HG03558 (cell line): Measurements from ENCODE around the gene FN1.

Experiments used
- ATAC-seq: cut with Tn5 transposase; IDR thresholded peaks from one replicate; pipeline ENCODE4 v1.9.1; 2021; ENCODE audit warnings: moderate number of reproducible peaks; ENCODE audit not compliant: unreplicated experiment; ENCODE audit errors: extremely low read depth

Gene FN1

DNA sequence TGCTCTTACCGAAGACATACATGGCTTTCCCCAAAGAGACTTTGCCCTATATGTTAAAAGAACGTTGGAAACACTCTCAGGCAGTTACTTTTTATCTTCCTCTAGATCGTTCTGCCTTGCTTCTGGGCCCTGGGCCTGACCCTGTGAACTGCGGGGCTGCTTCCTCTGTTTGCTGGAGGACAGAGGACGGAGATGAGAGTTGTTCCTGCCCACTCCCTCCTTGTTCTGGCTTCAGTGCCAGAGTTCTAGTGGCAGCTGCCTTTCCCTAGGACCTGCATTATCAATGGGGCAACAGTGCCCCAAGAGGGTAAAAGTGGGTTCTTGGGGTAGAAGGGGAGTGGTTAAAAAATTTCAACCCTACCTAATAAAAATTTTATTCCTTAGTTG is 6.5 kb upstream of the FN1 start:
- ATAC-seq, result no peak

DNA sequence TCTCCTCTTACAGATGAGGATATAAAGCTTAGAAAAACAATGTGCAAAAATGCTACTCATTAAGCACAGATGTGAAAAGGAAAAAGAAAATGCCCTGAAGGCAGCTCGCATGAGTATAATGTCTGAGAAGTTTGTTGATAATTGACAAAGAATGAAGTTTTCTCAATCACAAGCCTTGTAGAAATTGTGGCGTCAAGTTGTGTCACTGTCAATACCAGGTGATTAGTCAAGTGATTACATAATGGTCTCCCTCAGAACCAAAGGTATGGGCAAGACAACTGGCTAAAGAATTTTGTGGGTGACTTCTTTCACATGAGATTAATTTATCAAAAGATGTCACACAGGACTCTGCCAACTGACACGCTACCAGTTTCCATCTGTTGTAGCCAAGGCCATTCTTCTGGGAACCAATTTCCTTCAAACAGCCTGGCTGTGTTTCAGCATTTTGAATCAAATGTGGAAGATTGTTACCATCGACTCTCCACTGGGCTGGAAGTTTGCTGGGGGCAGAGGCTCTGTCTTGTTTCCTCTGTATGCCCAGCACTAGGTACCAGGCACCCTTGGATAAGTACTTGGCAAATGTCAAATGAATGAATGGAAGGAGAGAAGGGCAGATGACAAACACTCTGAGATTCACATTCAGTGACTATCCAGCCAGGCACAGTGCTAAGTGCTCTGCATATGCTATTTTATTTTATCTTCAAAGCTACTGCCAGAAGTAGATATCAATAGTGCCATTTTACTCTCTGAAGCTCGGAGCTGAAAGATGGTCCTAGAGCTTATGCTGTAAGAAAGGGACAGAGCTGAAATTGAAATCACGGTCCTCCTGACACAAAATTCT is 5.9 kb upstream of the FN1 start:
- ATAC-seq, result no peak

- no peak for ATAC-seq
These were observed 4.2 kb upstream of the FN1 start for GRCh38 chr2:215439980-215440512.

DNA sequence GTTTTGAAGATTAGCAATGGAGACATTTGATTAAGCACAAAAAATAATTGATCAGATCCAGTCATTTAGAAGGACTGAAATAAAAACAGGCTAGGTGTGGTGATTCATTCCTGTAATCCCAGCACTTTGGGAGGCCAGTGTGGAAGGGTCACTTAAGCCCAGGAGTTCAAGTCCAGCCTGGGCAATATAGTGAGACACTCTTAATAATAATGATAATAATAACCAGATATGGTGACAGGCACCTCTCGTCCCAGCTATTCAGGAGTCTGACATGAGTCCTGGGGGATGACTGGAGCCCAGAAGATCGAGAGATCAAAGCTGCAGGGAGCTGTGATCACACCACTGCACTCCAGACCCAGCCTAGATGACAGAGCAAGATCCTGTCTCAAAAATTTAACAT is 3.5 kb upstream of the FN1 start:
- ATAC-seq, result no peak

DNA sequence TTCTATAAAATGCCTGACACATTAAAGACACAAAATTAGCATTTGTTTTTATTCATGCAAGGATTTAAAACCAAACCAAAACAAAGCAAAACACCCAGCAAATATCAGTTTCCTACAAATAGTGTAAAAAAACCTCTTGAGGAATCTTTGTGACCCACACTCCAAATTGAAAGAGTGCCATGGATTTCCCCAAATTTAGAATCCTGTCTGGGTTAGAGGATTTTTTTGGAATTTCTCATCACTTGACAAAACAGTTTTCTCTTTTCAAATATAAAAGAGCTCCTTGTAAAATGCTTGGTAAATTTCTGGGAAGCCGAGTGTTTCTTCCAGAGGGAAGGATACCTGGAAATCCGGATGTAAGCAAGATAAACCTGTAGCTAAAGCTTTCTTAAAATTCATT is 1.7 kb upstream of the FN1 start:
- no peak for ATAC-seq

GRCh38 chr2:215436705-215437565 is 1.1 kb upstream of the FN1 start:
- no peak for ATAC-seq

DNA sequence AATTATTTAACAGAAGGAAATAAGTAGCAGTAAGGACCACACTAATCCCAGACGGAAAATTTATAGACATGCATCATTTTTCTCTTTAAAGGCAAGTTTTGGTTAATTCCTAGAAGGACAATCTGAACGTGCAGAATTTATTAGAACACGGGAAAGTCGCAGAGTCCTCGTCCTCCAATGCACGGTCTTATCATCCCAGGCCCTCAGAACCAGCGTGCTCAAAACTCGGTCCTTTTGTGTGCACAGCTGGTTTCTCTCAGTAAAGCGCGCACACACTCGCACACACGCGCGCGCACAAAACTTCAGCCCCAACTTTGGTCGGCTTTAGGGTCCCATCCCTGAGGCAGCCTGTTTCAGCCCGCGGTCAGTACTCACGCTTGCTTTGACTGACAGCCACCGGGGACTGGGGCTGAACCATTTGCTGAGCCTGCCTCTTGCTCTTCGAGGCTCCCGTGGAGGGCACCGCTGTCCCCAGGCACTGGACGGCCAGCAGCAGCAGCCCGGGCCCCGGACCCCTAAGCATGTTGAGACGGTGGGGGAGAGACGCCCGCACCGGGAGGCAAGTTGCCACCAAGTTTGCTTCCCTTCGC is 493 bp downstream of the FN1 start:
- no peak for ATAC-seq

DNA sequence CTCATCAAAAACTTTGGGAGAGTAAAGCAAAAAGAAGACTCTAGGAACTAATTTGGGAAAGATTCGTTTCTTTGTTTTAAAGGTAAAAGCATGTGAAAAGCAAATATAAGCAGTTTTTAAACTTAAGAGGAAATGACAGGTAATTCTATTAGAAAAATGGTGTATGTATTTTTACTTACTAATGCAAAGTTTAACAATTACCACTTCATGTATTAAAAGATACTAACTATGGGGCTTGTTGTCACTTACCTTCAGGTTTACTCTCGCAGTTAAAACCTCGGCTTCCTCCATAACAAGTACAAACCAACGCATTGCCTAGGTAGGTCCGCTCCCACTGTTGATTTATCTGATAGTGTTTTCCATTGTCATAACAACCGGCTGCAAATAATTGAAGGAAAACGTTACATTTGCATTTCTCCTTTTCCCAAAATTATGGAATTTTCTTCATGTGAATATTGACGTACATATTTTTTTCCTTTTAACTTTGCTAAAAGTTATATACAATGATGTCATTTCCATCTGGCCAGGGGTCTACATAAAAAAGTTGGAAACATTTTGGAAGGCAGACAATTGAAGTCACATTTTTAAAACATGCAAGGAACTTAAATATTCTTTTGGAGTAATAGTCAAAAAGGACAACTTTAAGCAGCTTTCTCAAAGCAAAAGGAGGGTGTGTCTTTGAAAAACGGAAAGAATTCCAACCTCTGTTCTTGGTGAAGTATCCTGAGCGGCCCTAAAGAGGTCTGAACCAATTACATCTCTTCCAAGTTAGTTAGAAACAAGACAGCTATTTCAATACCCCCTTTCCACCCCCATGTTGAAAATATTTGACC is 1.2 kb downstream of the FN1 start:
- no peak for ATAC-seq

GRCh38 chr2:215432759-215433594 is 2.9 kb downstream of the FN1 start:
- ATAC-seq, result no peak

DNA sequence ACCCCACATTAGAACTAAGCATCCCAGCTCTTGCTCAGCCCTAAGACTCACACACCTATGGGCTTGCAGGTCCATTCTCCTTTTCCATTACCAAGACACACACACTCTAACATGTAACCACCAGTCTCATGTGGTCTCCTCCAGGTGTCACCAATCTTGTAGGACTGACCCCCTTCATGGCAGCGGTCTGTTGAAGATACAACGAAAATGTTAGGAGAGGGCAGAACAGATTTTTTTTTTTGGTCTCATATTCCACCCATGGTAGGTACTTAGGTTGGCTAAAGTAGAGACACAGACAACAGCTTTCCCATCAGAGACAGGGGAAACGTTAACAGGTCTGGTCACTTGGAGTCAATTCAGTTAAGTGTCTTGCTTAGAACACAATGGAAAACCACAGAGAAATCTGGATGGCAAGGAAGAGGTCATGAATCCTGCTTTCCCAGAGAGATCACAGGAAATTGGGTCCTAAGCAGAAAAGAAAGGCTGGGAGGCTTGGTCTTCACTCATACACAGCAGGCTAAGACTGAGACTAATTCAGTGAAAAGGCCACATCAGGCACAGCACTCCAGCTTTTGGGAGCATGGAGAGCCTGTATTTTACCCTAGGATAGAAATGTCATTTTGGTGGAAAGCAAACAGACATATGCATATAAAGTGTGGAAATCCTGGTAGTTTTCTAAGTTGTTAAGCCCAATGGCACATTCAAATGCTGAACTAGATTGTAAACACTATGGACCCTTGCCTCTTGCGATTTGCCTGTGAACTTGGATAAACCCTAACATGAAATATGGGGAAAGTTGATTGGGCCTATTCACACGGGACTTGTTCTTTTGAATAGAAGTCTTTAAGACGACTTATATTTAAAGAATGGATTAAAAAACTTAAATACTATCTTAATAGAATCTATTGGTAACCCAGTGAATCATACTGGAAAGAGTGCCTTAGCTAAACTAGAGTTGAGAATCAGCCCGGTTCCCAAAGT is 3.8 kb downstream of the FN1 start:
- no peak for ATAC-seq

GRCh38 chr2:215431290-215431689 is 4.6 kb downstream of the FN1 start:
- ATAC-seq, result no peak

DNA sequence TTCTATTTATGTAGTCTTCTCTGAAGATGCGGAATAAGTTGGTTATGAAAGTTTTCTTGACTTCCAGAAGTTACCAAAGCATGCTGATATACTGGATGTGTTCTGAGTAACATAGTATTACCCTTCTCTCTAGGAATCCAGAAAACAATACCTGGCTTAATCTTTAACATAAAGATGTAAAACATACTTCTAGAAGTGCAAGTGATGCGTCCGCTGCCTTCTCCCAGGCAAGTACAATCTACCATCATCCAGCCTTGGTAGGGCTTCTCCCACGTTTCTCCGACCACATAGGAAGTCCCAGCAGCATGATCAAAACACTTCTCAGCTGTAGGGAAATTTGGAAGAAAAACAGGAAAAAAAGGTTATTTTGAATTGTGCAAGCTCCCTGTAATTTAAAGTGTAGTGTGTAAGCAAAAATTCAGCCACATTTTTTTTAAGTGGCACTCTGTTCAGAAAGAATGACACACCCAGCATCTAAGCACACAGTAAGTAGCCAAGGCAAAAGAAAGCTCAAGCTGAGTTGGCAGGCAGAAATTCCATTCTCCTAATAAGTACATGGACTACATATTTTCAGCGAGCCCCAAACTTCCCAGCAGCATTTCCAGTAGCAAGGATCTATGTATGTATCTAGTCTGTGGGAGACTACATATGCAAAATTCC is 5.2 kb downstream of the FN1 start:
- no peak for ATAC-seq

DNA sequence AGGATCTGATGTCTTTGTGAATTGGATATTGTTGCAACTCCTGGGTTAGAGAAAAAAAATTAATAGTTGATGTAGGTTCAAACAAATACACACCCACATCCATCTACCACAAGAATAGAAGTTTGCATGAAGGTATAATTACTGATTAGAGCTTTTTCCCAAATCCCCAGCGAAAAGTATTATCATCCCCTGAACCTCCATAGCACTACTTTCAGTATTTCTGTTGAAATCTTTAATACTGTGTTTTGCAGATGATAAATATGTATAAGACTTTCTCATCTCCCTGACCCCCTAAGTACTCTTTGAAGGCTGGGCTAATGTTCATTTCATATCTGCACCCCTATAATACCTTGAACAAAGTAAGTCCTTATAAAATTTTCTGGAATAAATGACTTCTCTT is 6.4 kb downstream of the FN1 start:
- no peak for ATAC-seq

DNA sequence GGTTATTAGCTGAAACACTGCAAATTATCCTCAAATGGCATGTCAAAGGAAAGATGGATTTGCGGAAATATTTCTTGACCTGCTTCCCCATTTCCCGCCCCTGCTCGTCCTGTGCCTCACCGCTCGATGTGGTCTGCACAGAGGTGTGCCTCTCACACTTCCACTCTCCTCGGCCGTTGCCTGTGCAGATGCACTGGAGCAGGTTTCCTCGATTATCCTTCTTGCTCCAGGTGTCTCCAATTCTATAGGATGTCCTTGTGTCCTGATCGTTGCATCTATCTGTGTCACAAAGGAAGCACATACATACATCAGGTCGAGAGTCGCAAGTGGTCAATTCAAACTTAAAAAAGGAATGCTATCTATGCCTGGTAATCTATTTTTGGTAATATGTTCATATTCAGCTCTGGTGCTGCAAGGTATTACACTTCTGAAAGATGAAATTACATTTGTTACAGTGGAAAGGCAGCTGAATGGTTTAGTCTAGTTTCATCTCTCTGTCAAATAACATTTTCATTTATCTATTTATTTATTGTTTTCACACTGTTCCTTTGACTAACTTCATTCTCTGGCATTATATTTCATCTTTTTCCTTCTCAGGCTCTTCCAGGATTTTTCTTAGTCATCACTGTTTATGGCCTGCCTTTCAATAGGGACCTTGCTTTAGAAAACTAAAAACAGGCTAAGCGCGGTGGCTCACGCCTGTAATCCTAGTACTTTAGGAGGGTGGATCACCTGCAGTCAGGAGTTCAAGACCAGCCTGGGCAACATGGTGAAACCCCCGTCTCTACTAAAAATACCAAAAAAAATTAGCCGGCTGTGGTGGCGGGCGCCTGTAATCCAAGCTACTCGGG is 7.6 kb downstream of the FN1 start:
- ATAC-seq, result no peak

DNA sequence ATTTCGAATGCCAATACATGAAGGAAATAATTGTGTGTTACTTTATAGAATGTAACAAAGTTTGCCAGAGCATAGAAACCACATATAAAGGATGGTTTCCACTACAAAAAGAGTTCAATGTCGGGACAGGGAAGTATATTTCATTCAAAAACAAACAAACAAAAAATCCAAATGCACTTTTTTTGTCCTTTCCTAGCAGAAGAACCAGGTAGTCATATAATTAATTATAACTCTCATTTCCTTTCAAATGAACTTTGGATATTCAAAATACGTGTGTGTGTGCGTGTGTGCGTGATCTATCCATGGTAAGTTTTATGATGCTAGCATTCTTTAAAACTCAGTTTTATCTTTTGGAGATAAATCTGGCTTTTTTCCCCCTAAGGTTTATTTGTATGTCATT is 8.3 kb downstream of the FN1 start:
- no peak for ATAC-seq

- ATAC-seq, result no peak
These were observed 10.7 kb downstream of the FN1 start for GRCh38 chr2:215425021-215425782.
